HCEC 1CT (cell line): ENCODE results near the gene RASSF3.

Experiments used
- DNase-seq: peaks from one replicate; pipeline ENCODE4 v3.0.0-alpha.2; 2017

The RASSF3 gene

DNA sequence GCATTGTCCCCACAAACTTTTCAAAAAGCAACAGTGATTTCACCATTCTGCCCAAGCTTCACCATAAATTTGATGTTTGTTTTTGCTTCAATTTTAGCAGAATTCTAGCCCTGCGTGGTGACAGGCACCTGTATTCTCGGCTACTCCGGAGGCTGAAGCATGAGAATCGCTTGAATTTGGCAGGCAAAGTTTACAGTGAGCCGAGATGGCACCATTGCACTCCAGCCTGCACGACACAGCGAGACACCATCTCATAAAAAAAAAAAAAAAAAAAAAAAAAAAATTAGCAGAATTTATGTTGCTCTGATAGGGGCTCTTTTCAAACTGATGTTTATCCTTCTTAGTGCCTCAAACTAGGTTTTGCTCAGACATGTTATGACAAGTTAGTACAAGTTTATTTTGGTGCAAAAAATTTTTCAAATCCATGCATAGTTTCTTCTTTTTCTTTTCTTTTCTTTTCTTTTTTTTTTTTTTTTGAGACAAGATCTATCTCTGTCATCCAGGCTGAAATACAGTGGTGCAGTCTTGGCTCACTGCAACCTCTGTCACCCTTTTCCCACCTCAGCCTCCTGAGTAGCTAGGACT is 24.3 kb downstream of the RASSF3 start:
- DNase-seq = no peak

DNA sequence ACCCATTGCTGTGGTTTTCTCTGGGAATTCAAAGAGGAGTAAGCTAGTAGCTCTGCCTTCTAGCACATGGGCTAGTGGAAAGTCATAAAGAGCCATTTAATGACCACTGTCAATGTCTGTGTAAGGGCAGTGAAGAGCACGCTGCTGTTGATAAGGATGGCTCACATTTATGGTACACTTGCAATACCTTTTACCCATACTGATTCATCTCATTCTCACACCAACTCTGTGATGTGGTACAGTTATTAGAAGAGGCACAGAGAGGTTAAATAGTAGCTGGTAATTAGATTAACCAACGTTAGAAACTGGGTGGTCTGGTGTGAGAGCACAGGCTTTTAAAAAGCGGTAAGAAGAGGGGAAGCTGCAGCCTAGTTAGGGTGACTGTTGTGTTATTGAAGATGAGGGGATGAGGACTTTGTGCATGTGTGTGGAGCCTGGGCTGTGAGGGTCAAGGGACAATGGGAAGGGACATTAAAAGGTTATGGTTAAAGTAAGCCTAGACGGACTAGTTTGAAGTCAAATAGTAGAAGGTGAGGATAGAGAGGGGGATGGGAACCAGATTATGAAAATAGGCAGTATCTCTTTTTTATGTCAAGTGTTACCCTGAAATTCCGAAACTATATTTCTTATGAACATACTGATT is 25.2 kb downstream of the RASSF3 start:
- DNase-seq = no peak

DNA sequence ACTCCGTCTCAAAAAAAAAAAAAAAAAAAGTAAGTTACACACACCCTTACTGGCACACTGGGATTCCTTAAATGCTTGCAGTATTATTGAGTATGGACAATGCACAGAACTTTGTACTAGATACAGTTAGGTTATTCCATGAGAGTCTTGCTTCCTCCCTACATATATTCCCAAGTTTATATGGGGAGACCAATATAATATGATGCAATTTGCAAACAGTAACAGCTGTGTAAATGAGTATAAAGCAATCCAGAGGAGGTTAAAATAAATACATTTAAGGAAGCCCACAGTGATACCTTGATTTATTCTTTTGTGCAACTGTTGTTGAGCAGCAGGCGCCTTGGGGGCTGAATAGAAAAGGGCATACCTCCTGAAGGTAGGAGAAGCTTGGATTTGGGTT is 26.6 kb downstream of the RASSF3 start:
- no peak for DNase-seq

DNA sequence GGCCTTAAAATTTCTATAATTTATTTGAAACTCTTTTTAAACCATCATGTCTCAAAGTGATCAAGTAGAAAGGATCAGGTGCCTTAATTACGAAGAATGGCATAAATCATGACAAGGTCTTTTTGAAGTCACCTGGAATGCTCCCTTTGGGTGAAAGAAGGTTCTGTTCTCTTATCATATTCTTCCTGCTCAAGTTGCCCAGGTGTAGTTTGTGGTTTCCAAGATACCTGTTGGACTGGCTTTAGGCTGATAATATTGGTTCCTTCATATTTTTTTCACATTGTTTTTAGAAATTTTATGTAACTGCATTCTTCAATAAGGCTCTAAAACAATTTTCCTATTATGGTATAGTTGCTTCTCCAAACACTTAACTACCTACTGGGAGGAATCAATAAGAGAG is 29.2 kb downstream of the RASSF3 start:
- DNase-seq = no peak

DNA sequence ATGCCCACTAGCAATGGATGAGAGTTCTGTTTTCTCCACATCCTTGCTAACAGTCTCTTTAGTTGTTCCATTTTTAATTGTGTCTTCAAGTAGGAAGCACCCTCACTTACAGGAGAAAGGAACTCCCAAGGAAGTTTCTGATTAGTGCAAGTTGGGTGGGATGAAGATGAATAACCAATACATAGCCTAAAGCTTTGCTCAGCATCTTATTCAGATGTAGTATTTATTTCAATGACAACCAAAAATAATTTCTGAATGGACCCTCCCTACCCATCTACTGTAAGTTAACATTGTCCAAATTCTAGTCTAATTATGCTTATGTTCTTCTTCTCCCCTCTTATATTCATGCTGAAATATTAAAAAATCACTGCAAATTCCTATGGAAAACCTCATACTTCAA is 36.0 kb downstream of the RASSF3 start:
- DNase-seq = no peak

DNA sequence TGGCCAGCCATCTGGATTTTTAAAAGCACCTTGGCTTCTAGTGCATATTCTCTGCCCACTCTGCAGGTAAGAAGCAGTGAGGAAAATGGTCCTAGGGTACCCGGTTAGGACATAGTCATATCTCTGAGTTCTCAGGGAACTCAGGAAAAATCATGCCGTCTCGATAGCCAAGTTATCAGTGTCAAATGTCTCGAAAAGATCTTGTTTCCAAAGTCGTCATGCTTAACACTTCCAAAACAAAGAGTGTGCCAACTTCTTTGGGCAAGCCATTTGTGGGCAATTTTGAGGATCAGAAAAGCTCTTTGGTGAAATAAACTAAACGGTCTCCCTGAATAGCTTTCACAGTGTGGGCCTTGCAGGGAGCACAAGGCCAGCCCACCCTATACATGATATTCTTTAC is 39.2 kb downstream of the RASSF3 start:
- DNase-seq = no peak

DNA sequence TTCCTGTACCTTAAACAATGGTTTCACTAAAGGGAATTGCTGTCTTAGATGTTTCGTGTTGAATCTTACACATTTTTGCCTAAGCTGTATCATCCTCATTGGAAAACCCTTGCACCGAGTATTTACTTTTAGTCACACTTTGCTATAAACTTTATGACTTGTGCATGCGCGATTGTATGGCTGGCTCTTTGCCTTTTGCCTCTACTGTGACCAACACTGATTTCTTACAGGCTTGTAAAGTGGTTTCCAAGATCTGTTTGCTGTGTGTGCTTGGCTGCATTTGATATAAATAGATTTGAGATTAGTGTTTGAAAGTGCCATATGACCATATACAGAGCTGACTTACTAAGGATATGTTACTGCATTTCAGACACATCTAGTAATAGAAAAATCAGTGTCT is 40.5 kb downstream of the RASSF3 start:
- peak; percentile 26 for DNase-seq

DNA sequence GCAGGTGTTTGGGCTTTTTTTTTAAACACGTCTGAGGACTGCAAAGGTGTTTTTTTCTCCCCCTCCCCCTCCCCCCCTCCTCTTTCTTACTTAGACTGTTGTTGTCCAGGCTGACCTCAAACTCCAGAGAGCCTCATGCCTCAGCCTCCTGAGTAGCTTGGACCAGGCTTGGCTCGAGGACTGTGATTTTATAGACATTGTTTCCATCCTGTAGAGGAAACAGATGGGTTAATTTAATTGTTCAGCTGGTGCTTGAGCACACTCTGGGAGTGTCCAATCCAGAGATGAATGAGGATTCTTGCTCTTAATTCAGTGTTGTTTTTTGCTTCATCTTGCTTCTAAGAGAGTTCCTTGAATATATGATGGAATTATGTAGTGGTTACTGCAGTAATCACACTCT is 42.1 kb downstream of the RASSF3 start:
- no peak for DNase-seq

DNA sequence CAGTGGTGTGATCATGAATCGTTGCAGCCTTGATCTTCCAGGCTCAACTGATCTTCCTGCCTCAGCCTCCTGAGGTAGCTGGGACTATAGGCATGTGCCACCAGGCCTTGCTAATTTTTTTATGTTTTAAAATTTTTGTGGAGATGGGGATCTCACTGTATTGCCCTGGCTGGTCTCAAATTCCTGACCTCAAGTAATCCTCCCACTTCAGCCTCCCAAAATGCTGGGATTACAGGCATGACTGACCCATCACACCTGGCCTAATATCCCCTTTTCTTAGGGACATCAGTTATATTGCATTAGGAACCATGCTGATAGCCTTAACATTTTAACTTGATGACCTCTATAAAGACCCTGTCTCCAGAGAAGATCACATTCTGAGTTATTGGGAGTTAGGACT is 42.8 kb downstream of the RASSF3 start:
- no peak for DNase-seq

DNA sequence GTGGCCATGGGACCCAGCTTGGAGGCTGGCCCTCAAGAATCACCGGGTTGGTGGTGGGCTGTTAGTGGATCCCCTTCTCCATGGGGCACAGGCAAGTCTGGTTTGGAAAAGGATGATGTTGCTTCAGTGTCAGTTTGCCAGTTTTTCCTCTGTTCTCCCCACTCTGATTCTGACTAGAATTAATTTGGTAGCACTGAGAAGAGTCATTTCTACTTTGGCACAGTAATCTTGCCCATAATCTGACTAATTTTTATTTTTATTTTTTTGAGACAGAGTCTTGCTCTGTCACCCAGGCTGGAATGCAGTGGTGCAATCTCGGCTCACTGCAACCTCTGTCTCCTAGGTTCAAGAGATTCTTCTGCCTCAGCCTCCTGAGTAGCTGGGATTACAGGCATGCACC is 43.6 kb downstream of the RASSF3 start:
- DNase-seq = peak; percentile 37

DNA sequence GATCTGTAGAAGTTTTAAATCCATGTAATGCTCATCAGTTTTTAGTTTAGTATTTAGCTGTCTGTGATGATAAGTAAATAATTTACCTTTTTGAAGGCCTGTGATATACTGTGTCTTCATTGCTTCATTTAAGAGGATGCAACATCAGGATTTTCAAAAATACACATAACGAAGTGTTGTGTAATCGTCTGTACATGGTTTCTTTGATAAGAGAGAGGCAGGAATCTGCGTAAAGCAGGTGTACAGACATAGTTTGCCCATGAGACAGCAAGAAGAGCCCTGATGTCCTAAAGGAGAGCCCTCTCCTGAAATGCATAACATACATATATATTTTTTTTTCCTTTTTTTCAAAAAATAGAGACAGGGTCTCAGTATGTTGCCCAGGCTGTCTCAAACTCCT is 44.8 kb downstream of the RASSF3 start:
- no peak for DNase-seq

DNA sequence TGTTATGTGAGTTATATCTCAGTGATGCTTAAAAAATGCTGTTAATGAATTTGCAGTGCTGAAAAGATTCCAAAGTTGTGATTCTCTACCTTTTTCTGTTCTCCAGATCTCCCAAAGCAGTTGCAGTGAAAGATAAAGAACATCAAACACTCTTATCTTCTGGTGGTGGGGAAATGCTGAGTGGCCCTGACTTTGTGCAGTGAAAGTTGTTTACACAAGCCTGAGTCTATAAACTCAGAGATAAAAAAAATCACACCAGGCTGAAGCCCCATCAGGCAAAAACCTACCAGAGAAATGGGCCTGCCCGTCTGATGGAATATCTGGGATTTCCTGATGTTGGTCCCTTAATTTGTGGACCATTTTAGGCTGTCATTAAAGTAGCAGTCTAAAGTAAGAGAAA is 46.1 kb downstream of the RASSF3 start:
- DNase-seq = no peak

DNA sequence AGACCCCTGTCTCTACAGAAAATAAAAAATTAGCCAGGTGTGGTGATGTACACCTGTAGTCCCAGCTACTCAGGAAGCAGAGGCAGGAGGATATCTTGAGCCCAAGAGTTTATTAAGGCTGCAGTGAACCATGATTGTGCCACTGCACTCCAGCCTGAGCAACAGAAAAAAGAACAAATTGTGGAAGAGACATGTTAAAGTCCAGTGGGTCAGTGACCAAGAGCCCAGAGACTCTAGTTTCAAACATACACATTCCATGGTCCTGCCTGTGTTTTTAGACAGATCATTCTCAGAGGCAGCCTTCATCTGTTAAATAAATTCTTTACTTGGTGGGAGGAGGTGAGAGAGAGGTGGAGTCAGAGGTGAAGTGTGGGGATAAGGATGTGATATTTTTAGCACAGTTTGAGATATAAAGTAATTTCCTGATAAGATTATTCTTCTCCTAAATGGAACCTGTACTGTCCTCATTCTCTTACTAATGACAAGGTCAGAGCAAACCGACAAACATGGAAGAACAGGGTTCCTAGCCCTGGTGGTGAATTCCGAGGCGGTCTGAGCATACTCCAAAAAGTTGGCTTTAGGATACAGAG is 48.7 kb downstream of the RASSF3 start:
- no peak for DNase-seq

DNA sequence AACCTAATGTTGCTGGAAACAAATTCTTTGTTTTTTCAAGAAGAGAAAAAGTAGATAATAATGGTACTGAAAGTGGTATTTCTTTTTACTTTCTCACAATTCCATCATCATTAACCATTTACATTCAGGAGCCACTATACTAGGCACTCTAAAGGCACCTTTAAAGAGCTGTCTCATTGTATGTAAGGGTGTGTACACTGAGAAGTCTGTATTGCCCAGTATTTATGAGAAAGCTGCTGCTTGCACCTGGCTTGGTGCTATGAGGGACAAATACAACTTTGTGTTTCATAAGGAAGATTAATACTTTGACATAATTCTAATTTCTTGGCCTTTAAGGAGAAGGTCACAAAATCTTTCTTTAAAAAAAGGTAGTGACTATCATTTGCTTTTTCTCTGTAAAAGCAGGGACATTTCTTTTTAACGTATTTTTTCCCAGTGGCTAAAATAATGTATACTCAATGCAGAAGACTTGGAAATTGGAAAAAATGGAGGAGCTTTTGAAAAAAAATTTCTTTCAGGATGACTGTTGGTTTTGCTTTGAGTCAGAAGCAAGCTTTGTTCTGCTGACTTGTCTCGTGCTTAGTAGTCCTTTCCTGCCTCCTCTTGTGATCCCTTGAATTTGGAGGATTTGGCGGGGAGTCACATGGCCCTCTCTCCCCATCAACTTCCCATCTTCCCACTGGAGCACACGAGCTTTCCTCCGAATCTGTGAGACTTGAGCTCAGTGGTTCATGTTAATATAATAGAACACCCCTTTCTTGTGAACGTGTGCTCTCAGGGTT is 50.1 kb downstream of the RASSF3 start:
- DNase-seq = no peak

DNA sequence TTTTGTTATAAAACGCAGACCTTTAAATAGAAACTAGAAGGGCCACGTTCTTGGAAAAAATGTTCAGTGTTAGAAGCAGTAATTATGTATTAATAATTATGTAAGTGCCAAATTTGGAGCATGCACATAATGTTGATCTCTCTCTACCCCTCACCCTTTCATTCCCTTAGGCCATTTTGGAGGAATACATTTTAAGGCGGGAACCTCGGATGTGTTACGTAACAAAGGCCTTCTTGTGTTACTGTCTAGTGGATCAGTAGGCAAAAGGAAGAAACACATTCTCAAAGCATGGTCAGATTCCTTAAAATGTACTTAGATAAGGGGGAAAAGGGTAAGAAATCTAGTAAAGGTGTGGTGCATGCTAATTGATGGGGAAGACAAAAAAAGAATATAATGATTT is 52.7 kb downstream of the RASSF3 start:
- DNase-seq = no peak

DNA sequence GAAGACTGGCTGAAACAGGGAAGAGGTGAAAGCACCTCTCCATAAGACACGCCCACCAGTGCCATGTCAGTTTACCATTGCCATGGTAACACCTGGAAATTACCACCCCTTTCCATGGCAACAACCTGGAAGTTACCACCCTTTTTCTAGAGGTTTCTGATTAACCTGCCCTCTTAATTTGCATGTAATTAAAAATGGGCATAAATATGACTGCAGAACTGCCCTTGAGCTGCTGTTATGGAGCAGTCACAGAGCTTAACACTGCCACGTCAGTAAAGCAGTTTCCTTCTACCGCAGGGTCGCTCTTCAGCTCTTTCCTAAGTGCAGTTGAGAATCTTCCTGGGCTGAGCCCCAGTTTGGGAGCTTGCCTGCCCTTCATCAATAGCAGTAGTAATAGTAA is 55.2 kb downstream of the RASSF3 start:
- no peak for DNase-seq

DNA sequence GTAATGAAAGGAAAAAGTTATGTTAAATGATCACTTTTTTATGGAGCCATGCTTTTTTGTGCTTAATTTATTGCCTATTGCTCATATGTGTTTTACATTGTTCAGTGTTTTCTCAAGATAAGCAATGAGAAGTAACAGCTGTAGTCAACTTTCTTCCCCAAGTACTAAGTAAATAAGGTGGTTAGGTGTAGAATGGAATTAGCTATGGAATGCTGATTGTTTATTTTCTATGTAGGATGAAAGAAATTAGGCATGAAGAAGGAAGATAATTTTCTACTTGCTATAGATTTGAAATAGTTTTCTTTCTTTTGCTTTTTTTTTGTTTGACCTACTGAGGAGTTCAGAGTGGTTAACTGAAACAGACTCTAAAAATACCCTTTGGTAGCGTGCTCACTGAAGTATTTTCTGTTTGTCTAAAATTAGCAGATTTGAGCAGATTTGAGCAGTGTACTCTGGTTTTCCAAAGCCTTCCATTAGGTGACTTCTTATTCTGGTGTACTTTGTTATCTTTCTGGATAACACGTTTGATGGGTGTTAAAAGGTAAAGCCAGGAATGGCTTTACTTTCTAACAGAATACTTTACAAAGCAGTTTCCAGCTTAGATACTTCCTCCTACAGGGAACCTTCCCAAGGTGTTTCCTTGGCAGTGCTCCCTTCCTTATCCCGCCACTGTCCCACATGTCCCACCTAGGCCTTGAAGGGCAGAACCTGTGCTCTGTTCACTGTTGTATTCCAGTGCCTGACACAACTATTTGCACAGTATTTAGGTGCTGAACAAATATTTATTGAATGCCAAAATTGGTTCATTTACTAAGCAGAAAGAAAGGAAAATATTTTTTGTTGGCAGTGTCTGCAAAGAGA is 56.0 kb downstream of the RASSF3 start:
- no peak for DNase-seq

DNA sequence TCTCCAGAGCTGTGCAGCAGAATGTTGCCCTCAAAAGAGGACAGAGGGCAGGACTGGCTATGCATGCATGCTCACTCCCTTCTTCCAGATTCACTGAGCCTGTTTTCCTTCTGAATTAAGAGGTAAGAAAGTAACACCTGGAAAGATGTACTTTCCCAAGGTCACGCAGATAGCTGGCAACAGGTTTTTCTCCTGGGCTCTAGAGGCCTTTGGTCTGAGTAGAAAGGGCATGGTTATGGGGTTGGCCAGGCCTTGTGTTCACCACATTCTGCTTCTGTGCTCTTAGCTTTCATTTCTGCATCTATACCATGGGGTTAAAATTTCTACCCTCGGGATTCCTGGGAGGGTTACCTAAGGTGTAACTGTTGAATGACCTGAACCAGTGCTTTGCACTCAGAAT is 57.5 kb downstream of the RASSF3 start:
- DNase-seq = no peak

DNA sequence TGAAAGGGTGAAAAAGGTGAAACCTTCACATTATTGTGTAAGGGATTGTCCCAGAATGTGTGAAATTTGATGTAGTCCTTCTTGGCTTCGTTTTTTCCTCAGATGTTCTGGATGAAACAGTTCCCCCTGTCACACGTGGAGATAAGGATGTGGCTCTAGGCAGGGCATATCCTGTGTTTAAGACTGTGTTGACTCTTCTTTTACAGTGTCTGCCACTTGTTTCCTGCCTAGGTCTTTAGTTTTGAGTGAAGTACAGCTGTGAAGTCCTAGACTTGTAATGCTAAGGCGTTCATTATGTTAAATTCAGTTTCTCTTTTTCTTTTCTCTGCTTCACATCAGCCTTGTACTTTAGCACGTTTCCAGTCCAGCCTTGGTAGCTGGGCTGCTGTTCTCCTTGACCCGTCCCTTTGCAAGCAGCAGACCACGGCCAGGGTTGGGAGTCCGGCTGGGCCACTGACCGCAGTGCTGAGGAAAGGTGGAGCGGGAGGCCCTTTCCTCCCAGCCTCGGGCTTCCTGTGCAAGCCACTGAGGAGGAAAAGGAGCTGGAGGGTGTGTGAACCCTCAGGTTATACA is 59.1 kb downstream of the RASSF3 start:
- DNase-seq = no peak

DNA sequence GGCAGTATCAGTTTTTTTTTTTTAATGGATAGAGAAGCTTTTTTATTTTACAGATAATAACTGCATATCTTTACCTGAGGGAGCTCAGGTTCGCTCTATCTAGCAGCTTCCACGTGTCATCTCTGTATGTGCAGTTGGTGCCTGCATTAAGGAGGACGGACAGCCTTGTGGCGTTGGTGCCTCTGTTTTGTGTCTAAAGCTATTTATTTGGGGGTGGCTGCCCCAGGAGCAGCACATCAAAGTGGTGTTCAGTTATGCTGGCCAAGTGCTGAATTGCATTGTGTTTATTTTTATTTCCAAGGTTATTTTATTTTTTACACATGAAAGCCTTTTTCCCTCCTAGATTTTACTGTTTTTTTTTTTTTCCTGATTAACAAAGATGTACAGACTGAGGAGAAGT is 59.7 kb downstream of the RASSF3 start:
- DNase-seq = no peak

DNA sequence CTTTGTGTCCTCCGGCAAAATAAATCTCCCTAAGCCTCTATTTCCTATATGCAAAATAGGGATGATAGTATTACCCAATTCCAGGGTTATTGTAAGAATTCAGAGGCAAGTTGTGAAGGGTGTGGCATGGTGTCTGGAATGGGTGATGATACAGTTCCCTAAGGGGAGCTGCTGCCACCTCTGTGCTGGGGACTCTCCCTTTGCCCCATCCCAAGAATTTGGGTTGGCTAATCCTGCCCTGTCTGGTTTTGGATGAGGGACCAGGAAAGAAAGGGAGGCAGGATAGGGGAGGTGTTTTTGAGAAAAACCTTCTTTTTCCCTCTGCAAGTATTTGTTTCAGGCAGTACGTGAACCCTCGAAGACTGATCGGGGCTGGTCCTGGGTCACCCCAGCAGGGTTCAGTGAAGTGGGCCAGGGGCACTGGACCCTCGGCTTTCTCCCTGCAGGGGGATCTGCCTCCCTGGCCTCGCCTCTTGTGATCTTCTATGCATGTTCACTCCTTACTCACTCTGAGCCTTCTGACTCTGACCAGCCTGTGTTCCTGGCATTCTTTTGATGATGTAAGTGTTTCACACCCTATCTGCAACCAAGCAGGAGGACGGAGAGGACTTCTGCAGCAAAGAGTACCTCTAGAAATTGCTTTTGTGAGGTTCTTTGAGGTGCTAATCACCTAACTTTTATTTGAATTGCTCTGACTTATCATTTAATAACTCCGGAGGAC is 60.8 kb downstream of the RASSF3 start:
- peak; percentile 69 for DNase-seq

DNA sequence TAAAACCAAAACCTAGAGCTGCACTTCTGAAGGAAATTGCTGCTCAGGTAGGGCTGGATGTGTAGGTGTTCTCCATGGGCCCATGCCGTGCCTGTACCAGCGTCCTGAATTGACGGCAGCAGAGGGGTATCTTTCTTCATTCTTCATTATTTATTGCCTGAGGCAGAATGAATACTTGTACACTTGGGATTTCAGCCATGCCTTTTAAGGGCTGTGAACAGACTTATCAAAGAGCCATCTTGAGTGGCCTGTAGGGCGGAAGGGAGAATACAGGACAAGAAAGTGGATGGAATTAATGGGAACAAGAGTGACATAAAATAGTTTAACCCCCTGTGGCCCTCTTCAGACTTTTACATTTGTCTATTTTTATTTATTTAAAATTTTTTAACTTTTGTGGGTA is 61.4 kb downstream of the RASSF3 start:
- no peak for DNase-seq
